Central memory CD8-positive, alpha-beta T cell (primary cell): ENCODE results near the gene RPS6KB1.
"Not testable (repeated sequence)": the region's sequence is repeated elsewhere in the genome, so short reads cannot be mapped to it uniquely, and the experiment has no call there.

ENCODE experiments used
- ATAC-seq: fragments of 150-1000 bp; cut with Tn5 transposase; replicated peaks from 2 replicates; pipeline ENCODE4 v1.10.0; 2022; ENCODE audit warnings: mild to moderate bottlenecking, moderate FRiP score, moderate number of reproducible peaks; ENCODE audit not compliant: poor library complexity, severe bottlenecking; ENCODE audit errors: extremely low read depth
- DNase-seq, 2 donors: peaks; one replicate each; pipeline ENCODE4 v3.0.0; 2021; ENCODE audit warnings: low spot score in 2 of 2
- H3K27ac Mint-ChIP-seq: one replicate; pipeline ENCODE4 v1.8.0; 2022; ENCODE audit warnings: low read depth, mild to moderate bottlenecking, moderate library complexity, mixed read lengths
- H3K27me3 Mint-ChIP-seq: one replicate; pipeline ENCODE4 v1.8.0; 2022; ENCODE audit warnings: mixed read lengths
- H3K36me3 Mint-ChIP-seq: one replicate; pipeline ENCODE4 v1.8.0; 2022; ENCODE audit warnings: mild to moderate bottlenecking, moderate library complexity, mixed read lengths; ENCODE audit not compliant: insufficient read depth
- H3K4me1 Mint-ChIP-seq: one replicate; pipeline ENCODE4 v1.8.0; 2022; ENCODE audit warnings: mixed read lengths
- H3K4me3 Mint-ChIP-seq: one replicate; pipeline ENCODE4 v1.8.0; 2022; ENCODE audit warnings: mild to moderate bottlenecking, moderate library complexity, mixed read lengths
- H3K9me3 Mint-ChIP-seq: one replicate; pipeline ENCODE4 v1.8.0; 2022; ENCODE audit warnings: mixed read lengths

RPS6KB1 gene

DNA sequence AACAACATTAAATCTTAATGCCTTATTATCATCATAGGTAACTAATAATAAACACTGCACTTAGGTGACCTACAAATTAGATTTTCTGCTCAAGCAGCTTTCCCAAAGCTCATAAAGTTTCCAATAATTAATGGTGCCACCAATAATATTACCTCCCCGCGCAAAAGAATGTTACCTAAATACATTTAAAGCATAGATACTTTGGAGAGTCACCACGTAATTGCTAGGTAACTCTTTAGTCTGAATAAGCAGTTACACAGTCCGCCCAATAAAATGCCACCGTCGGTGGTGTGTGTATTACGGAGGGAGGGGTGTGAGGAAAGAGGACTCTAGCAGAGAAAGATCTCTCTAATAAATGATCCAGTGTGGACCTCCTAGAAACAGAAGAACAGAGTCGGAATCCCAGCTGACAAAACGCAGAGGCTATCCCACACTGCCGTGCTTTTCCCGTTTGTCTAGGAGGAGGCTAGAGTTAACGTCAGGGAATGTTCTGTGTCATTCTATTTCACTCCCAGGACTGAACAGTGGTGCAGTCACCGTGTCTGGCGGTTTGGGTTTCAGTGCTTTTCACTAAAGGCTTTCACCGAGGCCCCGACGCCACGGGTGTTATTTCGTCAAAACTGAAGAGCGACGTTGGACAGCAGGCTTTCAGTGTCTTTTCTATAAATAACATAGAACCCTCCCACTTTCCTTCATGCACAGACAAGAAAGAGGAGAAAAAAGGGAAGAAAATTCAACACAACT is 71.0 kb downstream of the RPS6KB1 start:
- Mint-ChIP-seq H3K4me1 (peaks cover 25% of the 10 kb centered on the region), H3K27ac (peak overlapping the region; percentile 98), H3K36me3 (peaks cover 20% of the 10 kb centered on the region), H3K9me3 (no peaks in the 10 kb centered on the region), H3K27me3 (no peaks in the 10 kb centered on the region), H3K4me3 (peak overlapping the region; percentile 95)
- peak in 1 of 2 donors; percentile 36 for DNase-seq
- ATAC-seq, result peak; percentile 77

DNA sequence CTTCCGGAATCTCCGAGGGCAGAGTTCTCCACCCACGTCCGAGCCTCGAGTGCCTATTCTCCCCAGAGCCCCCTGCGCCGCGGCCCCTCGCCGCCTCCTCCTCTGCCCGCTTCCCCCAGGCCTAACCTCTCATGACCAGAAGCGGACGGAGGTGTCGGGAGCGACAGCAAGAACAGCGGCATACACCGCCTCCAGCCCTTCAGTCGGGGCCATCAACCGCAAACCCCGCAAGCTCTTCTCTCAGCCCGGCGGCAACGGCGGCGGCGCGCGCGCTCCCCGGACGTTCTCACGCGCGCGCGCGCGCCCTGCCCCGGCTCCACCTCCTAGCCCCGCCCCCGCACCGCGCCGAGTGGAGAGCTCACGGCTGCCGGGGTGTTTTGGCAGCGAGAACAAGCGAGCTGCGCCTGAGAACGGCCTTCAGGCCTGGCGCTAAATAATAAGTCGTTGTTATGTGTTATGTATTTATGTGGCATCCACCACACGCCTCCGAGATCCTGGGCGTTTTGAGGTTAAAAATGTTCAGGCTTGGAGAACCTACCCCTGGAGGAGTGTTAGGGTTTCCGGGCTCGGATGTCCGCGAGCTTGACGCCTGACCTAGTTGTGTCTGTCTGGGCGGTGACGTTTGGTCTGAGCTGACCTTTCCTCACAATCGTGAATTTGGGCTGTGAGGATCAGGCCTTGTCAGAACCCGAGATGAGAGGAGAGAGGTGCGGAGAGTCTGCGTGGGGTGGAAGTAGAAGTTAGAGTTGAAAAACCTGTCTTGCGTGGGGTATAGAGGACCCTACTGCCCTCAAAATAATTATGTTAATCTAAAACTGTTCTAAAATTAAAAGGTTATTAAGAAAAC is 71.8 kb downstream of the RPS6KB1 start, which contains the start of gene RNFT1:
Gene RNFT1, minus strand, starts transcription at position 259 of the 847 bp plus-strand sequence. Its CDS starts 77 bp downstream, at position 182.
- Mint-ChIP-seq H3K4me3 (peak within 1 kb of the TSS; percentile 95), H3K36me3 (peaks cover 15% of the 10 kb centered on the region), H3K27ac (peak within 1 kb of the TSS; percentile 98), H3K4me1 (peaks cover 18% of the 10 kb centered on the region), H3K27me3 (no peaks in the 10 kb centered on the region), H3K9me3 (no peaks in the 10 kb centered on the region)
- ATAC-seq, result peak; percentile 90
- peak; percentile 77 to 80 for DNase-seq

DNA sequence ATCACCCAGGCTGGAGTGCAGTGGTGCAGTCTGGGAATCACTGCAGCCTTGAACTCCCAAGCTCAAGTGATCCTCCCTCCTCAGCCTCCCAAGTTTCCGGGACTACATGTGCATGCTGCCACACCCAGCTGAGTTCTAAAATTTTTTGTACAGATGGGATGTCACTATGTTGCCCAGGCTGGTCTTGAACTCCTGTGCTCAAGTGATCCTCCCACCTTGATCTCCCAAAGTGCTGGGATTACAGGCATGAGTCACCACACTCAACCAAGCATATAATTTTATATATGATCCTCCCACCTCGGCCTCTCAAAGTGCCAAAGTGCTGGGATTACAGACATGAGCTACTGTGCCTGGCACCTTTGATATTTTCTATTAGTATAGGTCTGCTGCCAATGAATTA is 78.8 kb downstream of the RPS6KB1 start:
- not testable (repeated sequence) for H3K4me3 Mint-ChIP-seq, H3K27ac Mint-ChIP-seq, H3K4me1 Mint-ChIP-seq, DNase-seq, H3K9me3 Mint-ChIP-seq, H3K36me3 Mint-ChIP-seq, ATAC-seq, H3K27me3 Mint-ChIP-seq

DNA sequence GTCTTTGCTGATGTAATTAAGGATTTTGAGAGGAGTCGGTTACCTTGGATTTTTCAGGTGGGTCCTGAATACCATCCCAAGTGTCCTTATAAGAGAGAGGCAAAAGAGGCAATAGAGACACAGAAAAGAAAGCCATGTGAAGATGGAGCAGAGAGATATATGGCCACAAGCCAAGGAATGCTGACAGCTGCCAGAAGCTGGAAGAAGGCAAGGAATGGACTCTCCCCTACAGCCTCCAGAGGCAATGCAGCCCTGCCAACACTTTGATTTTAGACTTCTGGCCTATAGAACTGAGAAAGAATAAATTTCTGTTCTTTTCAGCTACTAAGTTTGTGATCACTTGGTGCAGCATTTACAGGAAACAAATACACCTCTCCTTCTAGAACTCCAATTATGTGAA is 79.9 kb downstream of the RPS6KB1 start:
- H3K36me3 Mint-ChIP-seq, result no peaks in the 10 kb centered on the region
- no peak for ATAC-seq
- no peak for DNase-seq
- no peak overlapping the region for H3K27ac Mint-ChIP-seq
- H3K27me3 Mint-ChIP-seq, result no peaks in the 10 kb centered on the region
- no peaks in the 10 kb centered on the region for H3K4me1 Mint-ChIP-seq
- H3K4me3 Mint-ChIP-seq, result no peak overlapping the region
- no peaks in the 10 kb centered on the region for H3K9me3 Mint-ChIP-seq

DNA sequence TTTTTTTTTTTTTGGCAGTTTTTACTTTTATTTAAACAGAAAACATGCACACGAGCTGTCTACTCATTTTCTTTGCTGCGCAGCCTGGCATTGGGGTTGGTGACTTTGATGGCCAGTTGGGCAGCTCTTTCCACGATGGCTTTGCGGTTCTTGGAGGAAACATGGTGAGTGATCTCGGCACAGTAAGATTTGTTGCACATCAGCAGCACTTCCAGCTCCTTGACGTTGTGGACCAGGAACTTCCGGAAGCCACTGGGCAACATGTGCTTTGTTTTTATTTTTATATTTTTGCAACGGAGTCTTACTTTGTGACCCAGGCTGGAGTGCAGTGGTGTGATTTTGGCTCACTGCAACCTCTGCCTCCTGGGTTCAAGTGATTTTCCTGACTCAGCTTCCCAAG is 80.6 kb downstream of the RPS6KB1 start:
- H3K4me1 Mint-ChIP-seq, H3K27ac Mint-ChIP-seq, H3K36me3 Mint-ChIP-seq, H3K4me3 Mint-ChIP-seq, H3K27me3 Mint-ChIP-seq, DNase-seq, ATAC-seq, H3K9me3 Mint-ChIP-seq: not testable (repeated sequence)

DNA sequence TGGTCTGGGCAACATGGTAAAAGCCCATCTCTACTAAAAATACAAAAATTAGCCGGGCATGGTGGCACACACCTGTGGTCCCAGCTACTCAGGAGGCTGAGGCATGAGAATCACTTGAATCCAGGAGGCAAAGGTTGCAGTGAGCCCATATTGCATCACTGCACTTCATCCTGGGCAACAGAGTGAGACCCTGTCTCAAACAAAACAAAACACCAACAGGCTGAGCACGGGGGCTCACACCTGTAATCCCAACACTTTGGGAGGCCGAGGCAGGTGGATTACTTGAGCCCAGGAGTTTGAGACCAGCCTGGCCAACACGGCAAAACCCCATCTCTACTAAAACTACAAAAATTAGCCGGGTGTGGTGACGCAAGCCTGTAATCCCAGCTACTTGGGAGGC is 82.2 kb downstream of the RPS6KB1 start:
- H3K36me3 Mint-ChIP-seq, H3K27ac Mint-ChIP-seq, H3K27me3 Mint-ChIP-seq, H3K4me1 Mint-ChIP-seq, ATAC-seq, H3K4me3 Mint-ChIP-seq, H3K9me3 Mint-ChIP-seq, DNase-seq: not testable (repeated sequence)

DNA sequence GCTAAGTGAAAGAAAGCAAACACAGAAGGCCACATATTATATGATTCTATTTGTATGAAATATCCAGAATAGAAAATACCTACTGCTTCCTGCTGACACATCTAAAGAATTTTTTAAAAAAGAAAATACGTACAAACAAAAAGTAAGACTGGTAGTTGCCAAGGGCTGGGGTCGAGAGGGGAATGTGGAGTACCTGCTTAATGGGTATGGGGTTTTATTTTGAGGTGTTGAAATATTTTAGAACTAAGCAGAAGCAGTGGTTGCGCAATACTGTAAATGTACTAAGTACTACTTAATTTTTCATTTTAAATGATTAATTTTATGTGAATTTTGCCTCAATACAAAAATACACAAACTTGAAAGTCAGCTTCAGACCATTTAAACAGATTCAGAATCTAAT is 103.7 kb downstream of the RPS6KB1 start:
- H3K27ac Mint-ChIP-seq, DNase-seq, H3K27me3 Mint-ChIP-seq, H3K36me3 Mint-ChIP-seq, H3K4me3 Mint-ChIP-seq, ATAC-seq, H3K9me3 Mint-ChIP-seq, H3K4me1 Mint-ChIP-seq: not testable (repeated sequence)
